Measurements from ENCODE around the gene GRM1.
"Not testable (repeated sequence)": the region's sequence is repeated elsewhere in the genome, so short reads cannot be mapped to it uniquely, and the experiment has no call there.

Gene GRM1

GRCh38 chr6:146191166-146191565 lies 162.3 kb downstream of the GRM1 start:
- DNase-seq (ENCODE audit: low read depth in 1 of 2, low spot score in 1 of 2): no peak

DNA sequence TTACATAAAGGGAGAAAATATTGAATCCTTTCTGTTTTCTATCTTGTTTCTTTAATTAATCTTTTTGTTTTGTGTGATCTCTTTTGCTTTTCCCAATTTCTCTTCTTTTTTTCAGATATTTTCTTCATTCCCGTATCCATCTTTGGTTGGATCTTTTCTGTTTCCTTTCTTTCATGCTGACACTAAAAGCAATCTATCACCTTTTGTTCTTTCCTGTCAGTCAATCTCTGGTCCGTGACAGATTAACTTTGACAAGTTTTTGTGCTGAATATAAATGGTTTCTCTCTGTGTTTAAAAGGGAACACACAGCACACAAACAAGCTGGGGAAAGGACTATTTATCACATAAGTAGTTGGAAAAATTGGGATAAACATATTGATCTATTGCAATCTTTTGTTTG lies 162.8 kb downstream of the GRM1 start:
- no peak for DNase-seq (ENCODE audit: low read depth in 1 of 2, low spot score in 1 of 2)

DNA sequence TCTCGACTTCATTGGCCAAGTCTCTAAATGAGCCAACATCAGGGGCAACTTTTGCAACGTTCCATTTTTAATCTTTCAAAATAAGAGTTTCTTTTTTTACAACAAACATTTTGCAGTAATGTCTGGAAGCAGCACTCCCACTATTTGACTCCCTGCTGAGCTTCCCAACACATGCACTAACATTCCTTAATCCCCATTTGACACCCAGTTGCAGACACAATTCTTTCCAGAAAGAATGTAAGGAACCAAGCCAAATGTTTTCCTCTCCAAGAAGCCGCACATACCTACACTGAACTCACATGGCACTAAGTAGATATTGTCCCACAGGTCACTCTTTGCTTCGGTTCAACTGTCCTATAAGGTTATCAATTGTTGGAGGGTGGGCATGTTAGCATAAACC lies 165.6 kb downstream of the GRM1 start:
- no peak for DNase-seq (ENCODE audit: low read depth in 1 of 2, low spot score in 1 of 2)

DNA sequence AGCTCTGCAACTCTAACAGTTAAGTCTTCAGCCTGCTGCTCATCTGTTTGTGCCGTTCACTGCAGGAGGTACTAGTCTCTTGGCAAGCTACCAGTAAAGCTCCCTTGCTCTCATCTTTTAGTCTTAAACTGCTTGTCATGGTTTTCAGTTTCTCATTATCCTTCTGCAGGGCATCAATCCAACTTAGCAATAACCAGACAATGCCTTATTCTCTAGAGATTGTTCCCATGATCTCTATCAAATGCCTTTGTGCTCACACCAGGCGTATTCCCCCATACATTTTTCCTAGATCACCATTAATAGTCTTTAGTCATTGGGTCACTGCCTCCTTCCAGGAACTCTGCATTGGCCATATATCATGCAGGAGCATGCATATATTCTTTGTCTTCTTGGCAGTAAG lies 171.3 kb downstream of the GRM1 start:
- no peak for DNase-seq (ENCODE audit: low read depth in 1 of 2, low spot score in 1 of 2)

- no peak for DNase-seq (ENCODE audit: low read depth in 1 of 2, low spot score in 1 of 2)
These were observed 173.7 kb downstream of the GRM1 start for GRCh38 chr6:146202570-146202969.

GRCh38 chr6:146209942-146210341 lies 181.1 kb downstream of the GRM1 start:
- DNase-seq (ENCODE audit: low read depth in 1 of 2, low spot score in 1 of 2): no peak

GRCh38 chr6:146210406-146211083 lies 181.7 kb downstream of the GRM1 start:
- DNase-seq (ENCODE audit: low read depth in 1 of 2, low spot score in 1 of 2): no peak

DNA sequence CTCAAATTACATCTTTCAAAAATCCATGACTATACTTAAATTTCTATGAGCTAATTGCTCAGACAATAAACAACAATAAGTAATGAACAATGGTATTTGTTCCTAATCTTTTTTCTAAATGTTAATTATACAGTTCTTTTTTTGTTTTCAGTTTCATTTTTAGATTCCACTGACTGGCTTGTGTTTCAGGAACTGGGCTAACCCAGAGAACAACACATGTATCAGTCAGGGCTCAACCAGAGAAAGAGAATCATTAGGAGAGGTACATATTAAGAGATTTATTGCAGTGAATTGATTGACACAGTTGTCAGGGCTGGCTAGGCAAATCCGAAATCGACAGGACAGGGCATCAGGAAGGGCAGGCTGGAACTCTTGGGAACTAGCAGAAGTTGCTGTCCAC lies 182.8 kb downstream of the GRM1 start:
- DNase-seq (ENCODE audit: low read depth in 1 of 2, low spot score in 1 of 2): no peak

DNA sequence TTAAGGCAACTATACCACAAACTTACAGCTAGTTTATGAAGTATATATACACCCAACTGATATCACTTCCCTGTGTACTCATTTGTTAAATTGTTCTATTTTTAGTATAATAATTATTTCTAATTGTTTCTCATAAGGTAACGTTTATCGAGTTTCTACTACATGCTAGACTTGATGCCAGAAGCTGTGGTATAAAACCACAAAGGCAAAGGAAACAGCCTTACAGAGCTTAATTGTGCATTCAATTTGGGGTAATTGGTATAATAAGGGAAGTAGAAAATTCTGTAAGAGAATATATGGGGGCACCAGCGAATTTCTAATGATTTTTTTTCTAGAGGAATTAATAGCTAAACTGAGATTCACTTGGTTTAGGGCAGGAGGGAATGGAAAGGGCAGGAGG lies 183.9 kb downstream of the GRM1 start:
- DNase-seq (ENCODE audit: low read depth in 1 of 2, low spot score in 1 of 2): no peak

DNA sequence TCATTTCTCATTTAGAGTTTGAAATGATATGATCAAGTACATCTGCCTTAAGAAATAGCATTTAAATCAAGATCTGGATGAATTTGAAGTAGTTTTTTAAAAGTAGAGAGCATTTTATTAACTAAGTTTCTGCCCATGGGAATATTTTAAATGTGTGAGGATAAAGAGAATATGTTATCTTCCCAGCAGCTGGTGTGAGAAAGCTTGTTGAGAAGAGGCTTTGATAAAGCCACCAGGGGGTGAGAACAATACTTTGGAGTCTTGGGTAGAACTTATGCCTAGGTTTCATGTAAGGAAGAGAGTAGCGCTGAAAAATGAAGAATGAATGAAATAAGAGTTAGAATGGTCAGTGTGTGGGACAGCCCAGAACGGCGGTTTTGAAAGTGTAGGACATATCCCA lies 190.2 kb downstream of the GRM1 start:
- no peak for DNase-seq (ENCODE audit: low read depth in 1 of 2, low spot score in 1 of 2)

DNA sequence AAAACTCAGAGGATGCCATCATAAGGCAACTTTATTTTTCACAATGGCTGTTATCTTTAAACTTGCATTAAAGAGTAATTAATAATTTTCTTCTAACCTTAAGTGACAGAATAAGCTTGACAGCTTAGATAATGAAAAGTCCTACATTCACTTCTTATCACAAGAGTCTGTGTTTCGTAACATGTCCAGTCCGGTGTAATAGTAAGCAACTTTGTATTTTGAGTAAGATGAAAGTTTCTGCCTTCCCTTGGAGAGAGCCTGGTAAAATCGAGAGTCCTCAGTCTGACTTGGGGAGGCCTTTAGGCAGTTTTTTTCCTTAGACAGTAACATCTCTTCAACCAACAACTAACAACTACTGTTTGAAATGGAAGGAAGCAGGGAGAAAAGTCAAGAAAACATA lies 195.6 kb downstream of the GRM1 start:
- DNase-seq (ENCODE audit: low read depth in 1 of 2, low spot score in 1 of 2): no peak

DNA sequence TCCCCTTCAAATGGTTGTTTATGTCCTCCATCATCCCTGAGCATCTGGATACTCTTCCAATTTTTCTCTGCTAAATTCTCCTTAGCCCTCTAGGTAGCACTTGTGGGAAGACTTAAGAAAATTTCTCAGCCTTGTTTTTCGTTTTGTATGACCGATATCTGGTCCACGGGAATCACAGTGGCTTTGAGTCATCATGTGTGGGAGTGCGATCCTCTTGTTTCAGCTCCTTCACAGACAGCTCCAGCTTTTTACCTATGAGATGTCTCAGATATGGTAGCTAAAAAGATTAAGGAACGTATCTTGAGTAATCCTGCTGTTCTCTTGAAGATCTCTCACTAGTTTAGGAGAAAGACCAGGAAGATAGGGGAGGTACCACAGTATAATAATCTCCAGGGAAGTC lies 196.1 kb downstream of the GRM1 start:
- no peak for DNase-seq (ENCODE audit: low read depth in 1 of 2, low spot score in 1 of 2)

DNA sequence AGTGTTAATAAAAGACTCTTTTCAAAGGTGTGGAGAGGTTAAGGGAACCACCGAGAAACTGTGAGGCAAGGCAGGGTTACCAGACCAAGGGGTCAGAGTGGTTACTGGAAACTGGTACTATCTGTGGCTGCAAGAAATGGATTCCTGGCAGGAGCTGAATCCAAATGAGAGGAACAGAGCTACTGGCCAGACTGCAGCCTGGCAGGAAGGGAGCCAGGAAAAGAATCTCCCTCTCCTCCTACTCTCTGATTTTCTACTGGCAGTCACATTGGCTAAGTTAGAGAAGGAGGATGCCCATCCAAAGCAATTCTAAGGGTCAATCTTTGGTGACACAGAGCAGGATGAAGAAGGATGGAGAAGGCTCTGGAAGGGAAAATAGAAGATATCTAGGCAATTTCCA lies 211.5 kb downstream of the GRM1 start:
- DNase-seq (ENCODE audit: low read depth in 1 of 2, low spot score in 1 of 2): no peak

DNA sequence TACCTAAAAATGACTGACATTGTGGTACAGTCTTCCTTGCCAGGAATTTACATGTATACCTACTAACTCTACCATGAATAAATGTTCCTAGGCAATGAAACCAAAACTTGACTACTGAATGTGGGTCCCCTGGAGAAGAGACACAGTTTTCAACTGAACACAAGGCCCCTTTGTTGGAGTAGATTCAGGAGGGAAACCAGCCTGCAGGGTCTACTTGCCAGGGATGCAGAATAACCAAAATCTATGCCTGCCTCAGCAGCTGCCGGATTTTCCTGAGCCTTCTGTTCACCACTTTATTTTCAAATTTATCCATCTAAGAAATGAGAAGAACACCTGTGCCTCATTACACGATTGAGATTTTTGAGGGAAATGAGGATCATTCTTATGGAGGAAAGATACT lies 211.9 kb downstream of the GRM1 start:
- no peak for DNase-seq (ENCODE audit: low read depth in 1 of 2, low spot score in 1 of 2)

DNA sequence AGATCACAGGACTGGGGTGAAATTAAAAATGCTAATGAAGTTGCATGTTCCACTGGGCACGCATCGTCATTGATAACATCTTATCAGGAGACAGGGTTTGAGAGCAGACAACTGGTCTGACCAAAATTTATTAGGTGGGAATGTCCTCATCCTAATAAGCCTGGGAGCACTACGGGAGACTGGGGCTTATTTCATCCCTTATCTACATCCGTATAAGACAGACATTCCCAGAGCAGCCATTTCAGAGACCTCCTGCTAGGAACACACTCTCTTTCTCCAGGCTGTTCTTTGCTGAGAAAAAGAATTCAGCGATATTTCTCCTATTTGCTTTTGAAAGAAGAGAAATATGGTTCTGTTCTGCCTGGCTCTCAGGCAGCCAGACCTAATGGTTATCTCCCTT lies 214.8 kb downstream of the GRM1 start:
- DNase-seq (ENCODE audit: low read depth in 1 of 2, low spot score in 1 of 2): not testable (repeated sequence)

GRCh38 chr6:146244630-146245143 lies 215.8 kb downstream of the GRM1 start:
- no peak for DNase-seq (ENCODE audit: low read depth in 1 of 2, low spot score in 1 of 2)

GRCh38 chr6:146246028-146246427 lies 217.2 kb downstream of the GRM1 start:
- DNase-seq (ENCODE audit: low read depth in 1 of 2, low spot score in 1 of 2): no peak

DNA sequence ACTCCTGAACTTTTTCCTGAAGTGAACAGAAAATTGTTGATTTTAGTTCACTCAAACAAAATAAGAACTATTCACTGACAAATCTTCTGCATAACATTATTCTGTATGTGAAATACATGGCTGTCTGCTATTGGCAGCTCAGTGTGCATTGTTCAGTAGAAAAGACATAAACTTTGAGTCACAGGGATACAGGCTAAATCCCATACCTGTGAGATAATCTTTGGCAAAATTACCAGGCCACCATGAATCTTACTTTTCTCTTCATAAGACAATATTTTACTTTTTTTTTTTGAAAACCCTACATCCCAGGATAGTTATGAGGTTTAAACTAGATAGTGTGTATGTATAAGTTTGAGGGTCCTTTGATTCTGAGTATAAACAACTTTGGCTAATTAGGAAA lies 224.8 kb downstream of the GRM1 start:
- no peak for DNase-seq (ENCODE audit: low read depth in 1 of 2, low spot score in 1 of 2)

DNA sequence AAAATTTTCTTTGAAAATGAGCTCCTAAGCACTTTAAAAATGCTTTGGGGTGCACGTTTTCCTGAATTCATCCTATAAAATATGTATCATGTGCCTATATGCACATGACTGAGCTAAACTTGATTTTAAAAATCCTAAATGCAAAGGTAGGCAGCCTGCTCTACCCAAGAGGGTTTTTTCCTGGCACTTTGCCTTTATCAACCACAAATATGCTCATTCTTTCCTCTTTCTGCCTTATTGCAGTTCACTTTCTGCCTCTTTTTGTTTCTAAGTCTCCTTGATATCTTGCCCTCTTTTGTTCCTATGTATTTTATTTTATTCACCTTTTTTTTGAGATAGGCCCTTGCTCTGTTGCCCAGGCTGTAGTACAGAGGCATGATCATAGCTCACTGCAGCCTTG lies 229.3 kb downstream of the GRM1 start:
- DNase-seq (ENCODE audit: low read depth in 1 of 2, low spot score in 1 of 2): no peak

- no peak for DNase-seq (ENCODE audit: low read depth in 1 of 2, low spot score in 1 of 2)
These were observed 232.0 kb downstream of the GRM1 start for GRCh38 chr6:146260886-146261285.

DNA sequence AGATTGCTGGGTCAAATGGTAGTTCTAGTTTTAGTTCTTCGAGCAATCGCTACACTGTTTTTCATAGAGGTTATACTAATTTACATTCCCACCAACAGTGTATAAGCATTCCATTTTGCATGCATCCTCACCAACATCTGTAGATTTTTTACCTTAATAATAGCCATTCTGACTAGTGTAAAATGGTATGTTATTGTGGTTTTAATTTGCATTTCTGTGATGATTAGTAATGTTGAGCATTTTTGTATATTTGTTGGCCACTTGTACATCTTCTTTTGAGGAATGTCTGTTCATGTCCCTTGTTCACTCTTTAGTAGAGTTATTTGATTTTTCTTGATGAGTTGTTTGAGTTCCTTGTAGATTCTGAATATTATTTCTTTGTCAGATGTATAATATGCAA lies 236.2 kb downstream of the GRM1 start:
- DNase-seq (ENCODE audit: low read depth in 1 of 2, low spot score in 1 of 2): no peak

DNA sequence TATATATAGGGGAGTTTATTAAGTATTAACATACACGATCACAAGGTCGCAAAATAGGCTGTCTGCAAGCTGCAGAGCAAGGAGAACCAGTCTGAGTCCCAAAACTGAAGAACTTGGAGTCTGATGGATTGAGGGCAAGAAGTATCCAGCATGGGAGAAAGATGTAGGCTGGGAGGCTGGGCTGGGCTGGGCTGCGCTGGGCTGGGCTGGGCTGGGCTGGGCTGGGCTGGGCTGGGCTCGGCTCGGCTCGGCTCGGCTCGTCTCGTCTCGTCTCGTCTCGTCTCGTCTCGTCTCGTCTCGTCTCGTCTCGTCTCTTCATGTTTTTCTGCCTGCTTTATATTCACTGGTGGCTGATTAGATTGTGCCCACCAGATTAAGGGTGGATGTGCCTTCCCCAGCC lies 238.6 kb downstream of the GRM1 start:
- no peak for DNase-seq (ENCODE audit: low read depth in 1 of 2, low spot score in 1 of 2)

DNA sequence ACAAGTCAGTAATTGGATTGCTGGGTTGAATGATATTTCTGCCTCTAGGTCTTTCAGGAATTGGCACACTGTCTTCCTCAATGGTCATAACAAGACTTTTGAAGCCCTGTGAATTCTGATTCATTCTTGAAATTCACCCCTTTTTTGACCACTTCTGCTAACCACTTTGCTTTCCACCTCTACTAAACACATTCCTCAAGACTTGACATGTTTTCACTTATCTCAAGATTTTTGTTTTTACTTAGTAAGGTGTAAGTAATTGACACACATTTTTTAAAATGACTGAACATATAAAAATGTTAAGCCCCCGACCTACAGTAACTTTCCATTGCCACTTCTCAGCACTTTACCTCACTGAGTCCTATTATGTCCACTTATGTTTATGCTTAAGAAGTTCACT lies 239.1 kb downstream of the GRM1 start:
- no peak for DNase-seq (ENCODE audit: low read depth in 1 of 2, low spot score in 1 of 2)

GRCh38 chr6:146269482-146269881 lies 240.6 kb downstream of the GRM1 start:
- DNase-seq (ENCODE audit: low read depth in 1 of 2, low spot score in 1 of 2): no peak
